K562 (cell line): ENCODE measurements around the gene FCRLA. TPM values are rescaled to one million over a fixed set of nuclear protein-coding genes. Genes with fewer than 3 reads are reported as not detected.
"Not testable (repeated sequence)": the region's sequence is repeated elsewhere in the genome, so short reads cannot be mapped to it uniquely, and the experiment has no call there.

Experiments used
- ATAC-seq: fragments of 200-7000 bp; cut with Tn5 transposase; 3 replicates; pipeline ENCODE4 v1.9.1; 2020; ENCODE audit warnings: moderate library complexity
- BruUV-seq: library from RNA; stranded (reverse); fragments of 400-500 nt; replicated peaks from 2 replicates; lab custom pipeline; 2021; lab: Mats Ljungman, UMichigan
- CTCF ChIA-PET: fragments of 300-600 bp; formaldehyde crosslinking; extraction: SDS; loops from one replicate; lab custom pipeline; 2021; ENCODE audit warnings: low intra/inter-chr PET ratio; lab: Yijun Ruan, JAX
- POLR2A ChIA-PET: fragments of 300-600, 350-650 bp; sonication (Branson Sonifier 250); formaldehyde crosslinking; extraction: SDS; loops from one replicate; lab custom pipeline; 2021; ENCODE audit warnings: antibody characterized with exemption, inconsistent platforms; lab: Yijun Ruan, JAX
- DNase-seq, 4 experiments: peaks; one replicate each; pipeline versions ENCODE4 v3.0.0 to v3.0.0-alpha.2; 2011 to 2018; ENCODE audit warnings: low spot score in 3 of 4, mixed read lengths in 3 of 4; ENCODE audit errors: extremely low read depth in 1 of 4
- FAIRE-seq: peaks from 2 replicates; lab custom pipeline; 2011; peaks lifted over from hg19 to GRCh38; lab: Jason Lieb, UNC
- H2AFZ ChIP-seq: 2 replicates; pipeline ENCODE4 v1.6.0; 2011; ENCODE audit warnings: low read depth, low read length, control low read depth, inconsistent platforms
- H3K27ac ChIP-seq: fragments of 200-600 bp; 3 replicates; pipeline ENCODE4 v1.8.0; 2011; ENCODE audit warnings: low read depth, mild to moderate bottlenecking, control low read depth, inconsistent platforms, low read length, moderate library complexity, mixed read lengths; ENCODE audit errors: extremely low read depth
- H3K27me3 ChIP-seq, 2 experiments: fragments of 300-600 bp in 1 of 2; 2 replicates in 1 of 2; 3 replicates in 1 of 2; pipeline versions ENCODE4 v1.6.0 to v1.8.0; 2011; ENCODE audit warnings: inconsistent platforms in 2 of 2, low read length in 2 of 2, mild to moderate bottlenecking in 1 of 2, mixed read lengths in 1 of 2, moderate library complexity in 1 of 2; ENCODE audit not compliant: control insufficient read depth in 2 of 2, insufficient read depth in 2 of 2
- H3K36me3 ChIP-seq: fragments of 300-600 bp; 3 replicates; pipeline ENCODE4 v1.8.0; 2011; ENCODE audit warnings: mild to moderate bottlenecking, low read length, inconsistent platforms; ENCODE audit not compliant: control insufficient read depth, insufficient read depth
- H3K4me1 ChIP-seq, 2 experiments: fragments of 200-600 bp in 1 of 2; replicated peaks in 1 of 2; 2 replicates in 1 of 2; 3 replicates in 1 of 2; pipeline versions ENCODE4 v1.5.1 to v1.8.0; 2011; ENCODE audit warnings: inconsistent platforms in 2 of 2, low read length in 2 of 2, mild to moderate bottlenecking in 1 of 2, mixed read lengths in 1 of 2, moderate library complexity in 1 of 2; ENCODE audit not compliant: control insufficient read depth in 2 of 2, insufficient read depth in 2 of 2
- H3K4me2 ChIP-seq: 2 replicates; pipeline ENCODE4 v1.6.1; 2011; ENCODE audit warnings: low read length, control low read depth, inconsistent platforms, mixed read lengths; ENCODE audit not compliant: insufficient read depth
- H3K4me3 ChIP-seq: fragments of 200-600 bp; sonication (generic), shearing (Covaris generic); 2 replicates; pipeline ENCODE4 v1.5.1; 2016; ENCODE audit warnings: control low read depth, inconsistent platforms
- H3K79me2 ChIP-seq: fragments of 200-600 bp; 3 replicates; pipeline ENCODE4 v1.8.0; 2011; ENCODE audit warnings: low read length, inconsistent platforms; ENCODE audit not compliant: control insufficient read depth, insufficient read depth
- H3K9ac ChIP-seq, 2 experiments: 2 replicates each; pipeline versions ENCODE4 v1.6.0 to v1.6.1; 2011; ENCODE audit warnings: low read depth in 2 of 2, low read length in 2 of 2, control low read depth in 1 of 2, inconsistent platforms in 1 of 2, mild to moderate bottlenecking in 1 of 2, mixed read lengths in 1 of 2; ENCODE audit not compliant: insufficient read depth in 1 of 2
- H3K9me1 ChIP-seq: one replicate; pipeline ENCODE4 v1.6.0; 2011; ENCODE audit warnings: inconsistent platforms, mild to moderate bottlenecking, low read length, moderate library complexity; ENCODE audit not compliant: control insufficient read depth, insufficient read depth
- H3K9me3 ChIP-seq: replicated peaks from 2 replicates; pipeline ENCODE4 v1.5.1; 2011; ENCODE audit warnings: low read depth, low read length, inconsistent platforms; ENCODE audit not compliant: control insufficient read depth, insufficient read depth
- H4K20me1 ChIP-seq: replicated peaks from 2 replicates; pipeline ENCODE4 v1.6.1; 2011; ENCODE audit warnings: low read length, inconsistent platforms, mixed read lengths; ENCODE audit not compliant: control insufficient read depth, insufficient read depth
- ATF3 ChIP-seq, 2 experiments: fragments of 450-650 bp in 1 of 2; sonication (generic) in 1 of 2; formaldehyde crosslinking in 1 of 2; IDR thresholded peaks in 1 of 2; conservative IDR thresholded peaks in 1 of 2; 2 replicates each; pipeline versions ENCODE4 v1.6.1 to v1.8.1; 2016 to 2023; ENCODE audit warnings: mild to moderate bottlenecking in 2 of 2, moderate library complexity in 2 of 2, inconsistent platforms in 1 of 2, missing genetic modification reagents in 1 of 2
- JUN ChIP-seq, 2 experiments: sonication (generic) in 1 of 2; formaldehyde crosslinking in 1 of 2; IDR thresholded peaks; 2 replicates each; pipeline versions ENCODE4 v1.6.1 to v1.8.0; 2012 to 2022; ENCODE audit warnings: borderline replicate concordance in 2 of 2, mild to moderate bottlenecking in 2 of 2, improper control_type of control experiment in 1 of 2, low read depth in 1 of 2, low read length in 1 of 2, missing genetic modification reagents in 1 of 2
- KLF16 ChIP-seq: IDR thresholded peaks from 2 replicates; pipeline ENCODE4 v1.6.1; 2016; ENCODE audit warnings: antibody characterized with exemption
- LEF1 ChIP-seq: fragments of 450-650 bp; IDR thresholded peaks from 2 replicates; pipeline ENCODE4 v1.6.1; 2016; ENCODE audit warnings: mild to moderate bottlenecking
- RBBP5 ChIP-seq: fragments of 200-600 bp; sonication (generic); IDR thresholded peaks from 2 replicates; pipeline ENCODE4 v1.6.1; 2012; ENCODE audit warnings: borderline replicate concordance, mild to moderate bottlenecking, low read length, control low read depth, inconsistent platforms; ENCODE audit not compliant: insufficient read depth, poor library complexity, severe bottlenecking
- SIN3A ChIP-seq, 2 experiments: fragments of 150-350 bp in 1 of 2; IDR thresholded peaks; 2 replicates each; pipeline ENCODE4 v1.6.1; 2011 to 2016; ENCODE audit warnings: borderline replicate concordance in 2 of 2, low read depth in 2 of 2, low read length in 2 of 2, mild to moderate bottlenecking in 2 of 2, moderate library complexity in 2 of 2; ENCODE audit not compliant: control insufficient read depth in 1 of 2
- SMAD4 ChIP-seq: fragments of 250-450 bp; sonication (Bioruptor Pico); conservative IDR thresholded peaks from 2 replicates; pipeline ENCODE4 v1.8.0; 2021; ENCODE audit warnings: inconsistent platforms, mild to moderate bottlenecking, moderate library complexity
- SNIP1 ChIP-seq: fragments of 450-650 bp; IDR thresholded peaks from 2 replicates; pipeline ENCODE4 v1.7.1; 2017; ENCODE audit warnings: low read depth, mild to moderate bottlenecking
- TEAD4 ChIP-seq, 2 experiments: sonication (generic) in 1 of 2; formaldehyde crosslinking in 1 of 2; IDR thresholded peaks; 2 replicates each; pipeline versions ENCODE4 v1.6.1 to v1.8.0; 2012 to 2022; ENCODE audit warnings: borderline replicate concordance in 1 of 2, inconsistent platforms in 1 of 2, low read length in 1 of 2, mild to moderate bottlenecking in 1 of 2, missing genetic modification reagents in 1 of 2
- ZNF274 ChIP-seq: IDR thresholded peaks from 2 replicates; pipeline ENCODE4 v1.6.1; 2011; ENCODE audit warnings: low read depth, mild to moderate bottlenecking, low read length, moderate library complexity, borderline replicate concordance
- in situ Hi-C: fragments of 300-500 bp; cut with MboI; formaldehyde crosslinking; loops from 4 replicates; pipeline ENCODE4 v1.15.0; 2018; ENCODE audit warnings: inconsistent platforms, mixed read lengths
- intact Hi-C: fragments of 100-400 bp; cut with micrococcal nuclease; formaldehyde crosslinking; loops from 2 replicates; pipeline ENCODE4 v1.14.2; 2022
- polyA plus RNA-seq, 8 experiments: library from polyadenylated mRNA; depleted of rRNA in 4 of 8; stranded (reverse) in 5 of 8; unstranded in 3 of 8; fragments of >200 nt; fragmentation: Nextera tagmentation in 2 of 8; fragmentation: Illumina TruSeq in 1 of 8; extraction: Ambion mirVana in 2 of 8; extraction: Trizol in 1 of 8; gene quantifications; 2 replicates each; pipeline versions ENCODE4 v1.2.1 to v1.2.3, GENCODE V29; 2011 to 2014; ENCODE audit warnings: inconsistent platforms in 1 of 8, missing spikeins in 1 of 8
- total RNA-seq, 7 experiments: library from RNA; depleted of rRNA in 6 of 7; stranded (reverse); fragments of >200 nt in 6 of 7; fragmentation: Illumina TruSeq in 2 of 7; extraction: Trizol in 2 of 7; gene quantifications; 2 replicates each; pipeline versions ENCODE4 v1.2.1 to v1.2.3, GENCODE V29; 2011 to 2021; ENCODE audit warnings: low replicate concordance in 1 of 7

The FCRLA gene
- total and polyA plus RNA-seq, 9 of the 15 experiments (the other 6 are each of a cell fraction or from before 2014, with no cell fraction given), result 0.09 to 0.84 (median 0.44) TPM

GRCh38 chr1:161706482-161707347, at the start of gene FCRLA (continued):
- TF ChIP-seq TEAD4 (IDR thresholded peaks at IDR 0.05; ENCODE audit: low read length) (peak; percentile 64), TEAD4 (CRISPR knock-in tag; IDR thresholded peaks at IDR 0.05; ENCODE audit: borderline replicate concordance) (no peak), JUN (IDR thresholded peaks at IDR 0.05; ENCODE audit: borderline replicate concordance, low read depth, low read length) (peak; percentile 91), JUN (CRISPR knock-in tag; IDR thresholded peaks at IDR 0.05; ENCODE audit: borderline replicate concordance) (peak; percentile 74; the same call in 1 of the 2 replicates), SIN3A (IDR thresholded peaks at IDR 0.05; ENCODE audit: borderline replicate concordance in 2 of 2, control insufficient read depth in 1 of 2, low read depth in 2 of 2, low read length in 2 of 2) (no peak), ZNF274 (no peak), SMAD4 (CRISPR knock-in tag) (0 out of 2 replicates have a peak, but pooled peaks have one; percentile 37), ATF3 (IDR thresholded peaks at IDR 0.05) (peak; percentile 97), ATF3 (CRISPR knock-in tag; conservative IDR thresholded peaks at IDR 0.05) (peak; percentile 84; the same call in 1 of the 2 replicates), RBBP5 (no peak), KLF16 (0 out of 2 replicates have a peak, but pooled peaks have one; percentile 18), LEF1 (peak; percentile 51; the same call in 1 of the 2 replicates), SNIP1 (no peak)
- TF ChIP-seq, all 486 proteins: peak for 87

- H3K4me2 ChIP-seq, ATAC-seq, BruUV-seq, H3K27ac ChIP-seq, H3K4me3 ChIP-seq, DNase-seq, H3K9ac ChIP-seq, H3K4me1 ChIP-seq, FAIRE-seq, H3K36me3 ChIP-seq, H4K20me1 ChIP-seq, CTCF ChIA-PET, H2AFZ ChIP-seq, POLR2A ChIA-PET, H3K9me1 ChIP-seq, H3K79me2 ChIP-seq, in situ Hi-C loops, intact Hi-C loops, H3K27me3 ChIP-seq, H3K9me3 ChIP-seq: not testable (repeated sequence)
Observed at GRCh38 chr1:161658524-161658923, 48.5 kb upstream of the FCRLA start.
